Measurements from ENCODE around the gene KDELR1.

Gene KDELR1

GRCh38 chr19:48415806-48416221, 24.5 kb upstream of the KDELR1 start:
- no peaks in the 10 kb centered on the region for H3K9me3 ChIP-seq (ENCODE audit: control insufficient read depth in 1 of 2, low read length in 2 of 2)
- H3K36me3 ChIP-seq (ENCODE audit: control insufficient read depth in 1 of 2, insufficient read depth in 2 of 2, low read length in 2 of 2) = no peaks in the 10 kb centered on the region
- H3K9ac ChIP-seq (ENCODE audit: low read depth in 1 of 2, low read length in 2 of 2) = no peak overlapping the region
- H3K27ac ChIP-seq (ENCODE audit: low read depth, low read length) = no peak overlapping the region
- peaks cover 7 to 10% of the 10 kb centered on the region in 2 donors for H3K4me1 ChIP-seq (ENCODE audit: control insufficient read depth in 1 of 2, insufficient read depth in 2 of 2, low read length in 2 of 2)
- H3K27me3 ChIP-seq (ENCODE audit: control insufficient read depth in 1 of 2, insufficient read depth in 2 of 2, low read length in 2 of 2) = peaks cover 0 to 14% of the 10 kb centered on the region in 2 donors
- peak overlapping the region in 1 of 2 donors; percentile 40 for H3K4me3 ChIP-seq (ENCODE audit: low read depth in 1 of 2, low read length in 2 of 2)

GRCh38 chr19:48415395-48415794, 24.0 kb upstream of the KDELR1 start:
- Histone ChIP-seq H3K27me3 (ENCODE audit: control insufficient read depth in 1 of 2, insufficient read depth in 2 of 2, low read length in 2 of 2) (peaks cover 0 to 14% of the 10 kb centered on the region in 2 donors), H3K4me3 (ENCODE audit: low read depth in 1 of 2, low read length in 2 of 2) (peak overlapping the region in 1 of 2 donors; percentile 40), H3K4me1 (ENCODE audit: control insufficient read depth in 1 of 2, insufficient read depth in 2 of 2, low read length in 2 of 2) (peaks cover 7 to 10% of the 10 kb centered on the region in 2 donors), H3K27ac (ENCODE audit: low read depth, low read length) (no peak overlapping the region), H3K9me3 (ENCODE audit: control insufficient read depth in 1 of 2, low read length in 2 of 2) (no peaks in the 10 kb centered on the region), H3K9ac (ENCODE audit: low read depth in 1 of 2, low read length in 2 of 2) (no peak overlapping the region), H3K36me3 (ENCODE audit: control insufficient read depth in 1 of 2, insufficient read depth in 2 of 2, low read length in 2 of 2) (no peaks in the 10 kb centered on the region)

- Histone ChIP-seq H3K4me1 (ENCODE audit: control insufficient read depth in 1 of 2, insufficient read depth in 2 of 2, low read length in 2 of 2) (peaks cover 7 to 10% of the 10 kb centered on the region in 2 donors), H3K9ac (ENCODE audit: low read depth in 1 of 2, low read length in 2 of 2) (no peak overlapping the region), H3K27ac (ENCODE audit: low read depth, low read length) (no peak overlapping the region), H3K27me3 (ENCODE audit: control insufficient read depth in 1 of 2, insufficient read depth in 2 of 2, low read length in 2 of 2) (peaks cover 0 to 14% of the 10 kb centered on the region in 2 donors), H3K36me3 (ENCODE audit: control insufficient read depth in 1 of 2, insufficient read depth in 2 of 2, low read length in 2 of 2) (no peaks in the 10 kb centered on the region), H3K9me3 (ENCODE audit: control insufficient read depth in 1 of 2, low read length in 2 of 2) (no peaks in the 10 kb centered on the region), H3K4me3 (ENCODE audit: low read depth in 1 of 2, low read length in 2 of 2) (peak overlapping the region; percentile 46 to 53)
Measured at GRCh38 chr19:48413879-48414587, 22.7 kb upstream of the KDELR1 start.

GRCh38 chr19:48405850-48406249, 14.5 kb upstream of the KDELR1 start:
- H3K9me3 ChIP-seq (ENCODE audit: control insufficient read depth in 1 of 2, low read length in 2 of 2) = no peaks in the 10 kb centered on the region
- no peaks in the 10 kb centered on the region for H3K27me3 ChIP-seq (ENCODE audit: control insufficient read depth in 1 of 2, insufficient read depth in 2 of 2, low read length in 2 of 2)
- H3K36me3 ChIP-seq (ENCODE audit: control insufficient read depth in 1 of 2, insufficient read depth in 2 of 2, low read length in 2 of 2) = no peaks in the 10 kb centered on the region
- H3K9ac ChIP-seq (ENCODE audit: low read depth in 1 of 2, low read length in 2 of 2) = no peak overlapping the region
- H3K4me1 ChIP-seq (ENCODE audit: control insufficient read depth in 1 of 2, insufficient read depth in 2 of 2, low read length in 2 of 2) = no peaks in the 10 kb centered on the region
- no peak overlapping the region for H3K4me3 ChIP-seq (ENCODE audit: low read depth in 1 of 2, low read length in 2 of 2)
- no peak overlapping the region for H3K27ac ChIP-seq (ENCODE audit: low read depth, low read length)

GRCh38 chr19:48405010-48405659, 13.8 kb upstream of the KDELR1 start:
- Histone ChIP-seq H3K9ac (ENCODE audit: low read depth in 1 of 2, low read length in 2 of 2) (no peak overlapping the region), H3K27me3 (ENCODE audit: control insufficient read depth in 1 of 2, insufficient read depth in 2 of 2, low read length in 2 of 2) (no peaks in the 10 kb centered on the region), H3K4me1 (ENCODE audit: control insufficient read depth in 1 of 2, insufficient read depth in 2 of 2, low read length in 2 of 2) (peaks cover 0 to 3% of the 10 kb centered on the region in 2 donors), H3K27ac (ENCODE audit: low read depth, low read length) (no peak overlapping the region), H3K36me3 (ENCODE audit: control insufficient read depth in 1 of 2, insufficient read depth in 2 of 2, low read length in 2 of 2) (no peaks in the 10 kb centered on the region), H3K4me3 (ENCODE audit: low read depth in 1 of 2, low read length in 2 of 2) (no peak overlapping the region), H3K9me3 (ENCODE audit: control insufficient read depth in 1 of 2, low read length in 2 of 2) (no peaks in the 10 kb centered on the region)

- H3K9ac ChIP-seq (ENCODE audit: low read depth in 1 of 2, low read length in 2 of 2) = no peak overlapping the region
- H3K36me3 ChIP-seq (ENCODE audit: control insufficient read depth in 1 of 2, insufficient read depth in 2 of 2, low read length in 2 of 2) = no peaks in the 10 kb centered on the region
- no peaks in the 10 kb centered on the region for H3K27me3 ChIP-seq (ENCODE audit: control insufficient read depth in 1 of 2, insufficient read depth in 2 of 2, low read length in 2 of 2)
- no peak overlapping the region for H3K4me3 ChIP-seq (ENCODE audit: low read depth in 1 of 2, low read length in 2 of 2)
- H3K27ac ChIP-seq (ENCODE audit: low read depth, low read length) = no peak overlapping the region
- no peaks in the 10 kb centered on the region for H3K9me3 ChIP-seq (ENCODE audit: control insufficient read depth in 1 of 2, low read length in 2 of 2)
- peaks cover 0 to 6% of the 10 kb centered on the region in 2 donors for H3K4me1 ChIP-seq (ENCODE audit: control insufficient read depth in 1 of 2, insufficient read depth in 2 of 2, low read length in 2 of 2)
Measured at GRCh38 chr19:48403606-48404005, 12.3 kb upstream of the KDELR1 start.

- no peaks in the 10 kb centered on the region for H3K9me3 ChIP-seq (ENCODE audit: control insufficient read depth in 1 of 2, low read length in 2 of 2)
- H3K4me3 ChIP-seq (ENCODE audit: low read depth in 1 of 2, low read length in 2 of 2) = no peak overlapping the region
- no peak overlapping the region for H3K9ac ChIP-seq (ENCODE audit: low read depth in 1 of 2, low read length in 2 of 2)
- no peak overlapping the region for H3K27ac ChIP-seq (ENCODE audit: low read depth, low read length)
- no peaks in the 10 kb centered on the region for H3K36me3 ChIP-seq (ENCODE audit: control insufficient read depth in 1 of 2, insufficient read depth in 2 of 2, low read length in 2 of 2)
- H3K27me3 ChIP-seq (ENCODE audit: control insufficient read depth in 1 of 2, insufficient read depth in 2 of 2, low read length in 2 of 2) = peaks cover 18 to 19% of the 10 kb centered on the region in 2 donors
- peaks cover 15 to 20% of the 10 kb centered on the region in 2 donors for H3K4me1 ChIP-seq (ENCODE audit: control insufficient read depth in 1 of 2, insufficient read depth in 2 of 2, low read length in 2 of 2)
Measured at GRCh38 chr19:48401287-48401686, 9.9 kb upstream of the KDELR1 start.

GRCh38 chr19:48400018-48400742, 8.8 kb upstream of the KDELR1 start:
- peaks cover 29% of the 10 kb centered on the region in 2 donors for H3K27me3 ChIP-seq (ENCODE audit: control insufficient read depth in 1 of 2, insufficient read depth in 2 of 2, low read length in 2 of 2)
- no peak overlapping the region for H3K27ac ChIP-seq (ENCODE audit: low read depth, low read length)
- peak overlapping the region in 1 of 2 donors; percentile 58 for H3K4me3 ChIP-seq (ENCODE audit: low read depth in 1 of 2, low read length in 2 of 2)
- no peaks in the 10 kb centered on the region for H3K36me3 ChIP-seq (ENCODE audit: control insufficient read depth in 1 of 2, insufficient read depth in 2 of 2, low read length in 2 of 2)
- H3K9ac ChIP-seq (ENCODE audit: low read depth in 1 of 2, low read length in 2 of 2) = no peak overlapping the region
- H3K4me1 ChIP-seq (ENCODE audit: control insufficient read depth in 1 of 2, insufficient read depth in 2 of 2, low read length in 2 of 2) = peaks cover 18 to 26% of the 10 kb centered on the region in 2 donors
- H3K9me3 ChIP-seq (ENCODE audit: control insufficient read depth in 1 of 2, low read length in 2 of 2) = no peaks in the 10 kb centered on the region

- no peak overlapping the region for H3K27ac ChIP-seq (ENCODE audit: low read depth, low read length)
- H3K9me3 ChIP-seq (ENCODE audit: control insufficient read depth in 1 of 2, low read length in 2 of 2) = no peaks in the 10 kb centered on the region
- peaks cover 42 to 43% of the 10 kb centered on the region in 2 donors for H3K27me3 ChIP-seq (ENCODE audit: control insufficient read depth in 1 of 2, insufficient read depth in 2 of 2, low read length in 2 of 2)
Measured at GRCh38 chr19:48398375-48399235, 7.3 kb upstream of the KDELR1 start.

More at GRCh38 chr19:48398375-48399235, 7.3 kb upstream of the KDELR1 start:
- Histone ChIP-seq H3K4me1 (ENCODE audit: control insufficient read depth in 1 of 2, insufficient read depth in 2 of 2, low read length in 2 of 2) (peaks cover 28 to 30% of the 10 kb centered on the region in 2 donors), H3K4me3 (ENCODE audit: low read depth in 1 of 2, low read length in 2 of 2) (peak overlapping the region; percentile 65 to 75), H3K36me3 (ENCODE audit: control insufficient read depth in 1 of 2, insufficient read depth in 2 of 2, low read length in 2 of 2) (no peaks in the 10 kb centered on the region), H3K9ac (ENCODE audit: low read depth in 1 of 2, low read length in 2 of 2) (no peak overlapping the region)
